Endothelial cell of umbilical vein (primary cell): ENCODE data around the gene ABI3.

Experiments
- CTCF ChIP-seq, 2 donors: IDR thresholded peaks; 1 replicate in 1 of 2; 2 replicates in 1 of 2; pipeline ENCODE4 v1.5.1; 2011; ENCODE audit warnings: low read length in 2 of 2, mild to moderate bottlenecking in 2 of 2, moderate library complexity in 2 of 2, control low read depth in 1 of 2, inconsistent platforms in 1 of 2, low read depth in 1 of 2; ENCODE audit not compliant: insufficient read depth in 1 of 2; ENCODE audit errors: extremely low read depth in 1 of 2
- EZH2 ChIP-seq: IDR thresholded peaks from 2 replicates; pipeline ENCODE4 v1.6.1; 2012; ENCODE audit warnings: borderline replicate concordance, low read depth, mild to moderate bottlenecking, moderate library complexity, low read length, inconsistent platforms; ENCODE audit not compliant: severe bottlenecking
- JUN ChIP-seq: IDR thresholded peaks from 2 replicates; pipeline ENCODE4 v1.6.1; 2011; ENCODE audit warnings: borderline replicate concordance, low read depth; ENCODE audit not compliant: insufficient read length, insufficient read depth
- POLR2A ChIP-seq: IDR thresholded peaks from 2 replicates; pipeline ENCODE4 v1.6.1; 2012; ENCODE audit warnings: low read depth, mild to moderate bottlenecking, control low read depth, low read length
- POLR2AphosphoS5 ChIP-seq: IDR thresholded peaks from 2 replicates; pipeline ENCODE4 v1.6.1; 2012; ENCODE audit warnings: low read depth, mild to moderate bottlenecking, control low read depth, low read length, moderate library complexity; ENCODE audit not compliant: insufficient read depth

DNA sequence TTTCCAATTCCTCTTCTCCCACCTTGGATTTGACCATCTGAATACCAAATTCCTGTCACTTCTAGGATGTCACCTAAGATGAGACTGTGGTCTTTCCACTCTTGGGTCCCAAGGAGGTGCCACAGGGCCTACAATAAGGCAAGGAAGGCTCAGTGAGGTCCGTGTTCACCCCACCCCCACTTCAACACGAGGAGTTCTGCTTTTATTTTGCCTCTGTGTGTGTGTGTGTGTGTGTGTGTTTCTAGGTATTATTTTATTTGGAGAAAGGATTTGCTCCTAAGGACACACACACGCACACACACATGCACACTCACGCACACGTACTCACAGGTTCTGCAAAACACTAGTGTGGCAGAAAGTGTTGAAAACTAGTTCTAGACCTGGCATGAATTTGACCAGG is 44.6 kb downstream of the ABI3 start:
- no peak for TF ChIP-seq EZH2
- no peak for TF ChIP-seq POLR2AphosphoS5
- TF ChIP-seq CTCF (IDR thresholded peaks at IDR 0.05; ENCODE audit: extremely low read depth in 1 of 2, insufficient read depth in 1 of 2, low read depth in 1 of 2, low read length in 2 of 2), result no peak
- TF ChIP-seq POLR2A, result no peak
- TF ChIP-seq JUN, result no peak
